DLD1 (cell line): ENCODE data around the gene SPDYE5.

Experiments used
- in situ Hi-C: cut with HindIII; loops from 2 replicates; pipeline ENCODE4 v1.10.0; 2017; ENCODE audit warnings: low sequenced_read_pairs

SPDYE5 gene

GRCh38 chr7:75536940-75537538 lies 44.9 kb downstream of the SPDYE5 start:
- in situ Hi-C loops = no loop called here

- in situ Hi-C loops = no loop called here
These were observed 45.6 kb downstream of the SPDYE5 start for GRCh38 chr7:75537731-75538130.

GRCh38 chr7:75546237-75547015 lies 54.3 kb downstream of the SPDYE5 start:
- in situ Hi-C loops = no loop called here
